NB4 (cell line): ENCODE measurements around the gene TTC33.
A peak's percentile ranks its signal among the peaks of the same experiment; 100 is the strongest.

Experiments
- CTCF ChIP-seq: IDR thresholded peaks from one replicate; pipeline ENCODE4 v1.5.1; 2012; ENCODE audit warnings: low read depth, low read length
- MAX ChIP-seq: IDR thresholded peaks from 2 replicates; pipeline ENCODE4 v1.6.1; 2011; ENCODE audit warnings: low read depth, low read length
- MYC ChIP-seq: IDR thresholded peaks from 2 replicates; pipeline ENCODE4 v1.6.1; 2011; ENCODE audit warnings: low read depth, low read length
- POLR2A ChIP-seq: IDR thresholded peaks from 2 replicates; pipeline ENCODE4 v1.6.1; 2011; ENCODE audit warnings: mild to moderate bottlenecking; ENCODE audit not compliant: insufficient read length; ENCODE audit errors: extremely low read depth

- TF ChIP-seq POLR2A (peak; percentile 80), CTCF (peak; percentile 50), MAX (peak; percentile 12), MYC (peak; percentile 40; the same call in 1 of the 2 replicates)
Observed at GRCh38 chr5:40798012-40798800, 42.4 kb upstream of the TTC33 start, which contains the start of gene PRKAA1.
